Fibroblast of villous mesenchyme (primary cell): Measurements from ENCODE around the gene BBLN. TPM values are rescaled to one million over a fixed set of nuclear protein-coding genes. Genes with fewer than 3 reads are reported as not detected.

Experiments used
- DNase-seq: peaks from one replicate; pipeline ENCODE4 v3.0.0-alpha.2; 2010; ENCODE audit warnings: low read depth
- H3K4me3 ChIP-seq: 2 replicates; pipeline ENCODE4 v1.5.1; 2011; ENCODE audit warnings: low read depth, mild to moderate bottlenecking, low read length
- CTCF ChIP-seq: IDR thresholded peaks from 2 replicates; pipeline ENCODE4 v1.5.1; 2012; ENCODE audit warnings: low read depth, mild to moderate bottlenecking, low read length; ENCODE audit not compliant: insufficient read depth
- total RNA-seq: library from RNA; depleted of rRNA; stranded (reverse); fragments of >200 nt; gene quantifications from 2 replicates; pipeline ENCODE4 v1.2.3, GENCODE V29; 2012

Gene BBLN
- total RNA-seq, 1 donor: 19.4 TPM

- DNase-seq: no peak
- TF ChIP-seq CTCF: no peak
- no peak overlapping the region for H3K4me3 ChIP-seq
Measured at GRCh38 chr9:128143525-128144238, 16.4 kb upstream of the BBLN start.

GRCh38 chr9:128144239-128145181 lies 15.6 kb upstream of the BBLN start:
- no peak for TF ChIP-seq CTCF
- no peak for DNase-seq

GRCh38 chr9:128145536-128145935 lies 14.5 kb upstream of the BBLN start:
- no peak for DNase-seq
- TF ChIP-seq CTCF: no peak
- no peak overlapping the region for H3K4me3 ChIP-seq

More at GRCh38 chr9:128144239-128145181, 15.6 kb upstream of the BBLN start:
- no peak overlapping the region for H3K4me3 ChIP-seq

- DNase-seq: no peak
- no peak for TF ChIP-seq CTCF
- no peak overlapping the region for H3K4me3 ChIP-seq
Measured at GRCh38 chr9:128145951-128146351, 14.1 kb upstream of the BBLN start.

GRCh38 chr9:128146591-128147120 lies 13.4 kb upstream of the BBLN start:
- no peak overlapping the region for H3K4me3 ChIP-seq
- no peak for TF ChIP-seq CTCF
- no peak for DNase-seq

GRCh38 chr9:128148509-128149000 lies 11.5 kb upstream of the BBLN start:
- no peak for TF ChIP-seq CTCF

More at GRCh38 chr9:128148509-128149000, 11.5 kb upstream of the BBLN start:
- DNase-seq: no peak
- no peak overlapping the region for H3K4me3 ChIP-seq
